Nephron progenitor cell (in vitro differentiated cells): Measurements from ENCODE around the gene ZNF202.

ENCODE experiments used
- DNase-seq: peaks from one replicate; pipeline ENCODE4 v3.0.0; 2021
- H3K27ac Mint-ChIP-seq: 2 replicates; pipeline ENCODE4 v1.8.0; 2021; ENCODE audit warnings: mild to moderate bottlenecking, moderate library complexity, mixed read lengths
- H3K27me3 Mint-ChIP-seq: 2 replicates; pipeline ENCODE4 v1.8.0; 2021; ENCODE audit warnings: mild to moderate bottlenecking, low read depth, mixed read lengths; ENCODE audit not compliant: poor library complexity
- H3K36me3 Mint-ChIP-seq: 2 replicates; pipeline ENCODE4 v1.8.0; 2021; ENCODE audit warnings: low read depth, mixed read lengths
- H3K4me1 Mint-ChIP-seq: 2 replicates; pipeline ENCODE4 v1.8.0; 2021; ENCODE audit warnings: mixed read lengths
- H3K4me3 Mint-ChIP-seq: 2 replicates; pipeline ENCODE4 v1.8.0; 2021; ENCODE audit warnings: mild to moderate bottlenecking, moderate library complexity, mixed read lengths
- H3K9me3 Mint-ChIP-seq: 2 replicates; pipeline ENCODE4 v1.8.0; 2021; ENCODE audit warnings: mild to moderate bottlenecking, moderate library complexity, mixed read lengths
- TF ChIP-seq, protein P1 (sequence below): fragments of 200-600 bp; sonication (generic); IDR thresholded peaks from 2 replicates; pipeline ENCODE4 v1.5.0; 2021; ENCODE audit warnings: antibody characterized with exemption

The ZNF202 gene

DNA sequence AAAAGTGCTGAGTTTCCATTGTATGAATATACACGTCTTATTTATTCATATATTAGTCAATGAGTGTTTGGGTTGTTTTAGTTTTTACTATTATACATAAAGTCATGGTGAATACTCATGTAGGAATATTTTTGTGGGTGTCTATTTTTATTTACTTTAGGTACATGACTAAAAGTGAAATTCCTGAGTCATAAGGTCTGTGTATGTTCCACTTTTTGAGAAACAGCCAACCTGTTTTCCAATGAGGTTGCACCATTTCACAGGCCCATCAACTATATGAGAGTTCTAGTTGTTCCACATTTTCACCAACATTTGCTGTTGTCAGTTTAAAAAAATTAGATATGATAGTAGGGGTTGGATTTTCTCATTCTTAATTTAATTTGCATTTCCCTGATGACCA, 19.4 kb upstream of the ZNF202 start:
- peaks cover 5% of the 10 kb centered on the region for H3K36me3 Mint-ChIP-seq
- H3K4me1 Mint-ChIP-seq = no peaks in the 10 kb centered on the region
- TF ChIP-seq, protein P1, sequence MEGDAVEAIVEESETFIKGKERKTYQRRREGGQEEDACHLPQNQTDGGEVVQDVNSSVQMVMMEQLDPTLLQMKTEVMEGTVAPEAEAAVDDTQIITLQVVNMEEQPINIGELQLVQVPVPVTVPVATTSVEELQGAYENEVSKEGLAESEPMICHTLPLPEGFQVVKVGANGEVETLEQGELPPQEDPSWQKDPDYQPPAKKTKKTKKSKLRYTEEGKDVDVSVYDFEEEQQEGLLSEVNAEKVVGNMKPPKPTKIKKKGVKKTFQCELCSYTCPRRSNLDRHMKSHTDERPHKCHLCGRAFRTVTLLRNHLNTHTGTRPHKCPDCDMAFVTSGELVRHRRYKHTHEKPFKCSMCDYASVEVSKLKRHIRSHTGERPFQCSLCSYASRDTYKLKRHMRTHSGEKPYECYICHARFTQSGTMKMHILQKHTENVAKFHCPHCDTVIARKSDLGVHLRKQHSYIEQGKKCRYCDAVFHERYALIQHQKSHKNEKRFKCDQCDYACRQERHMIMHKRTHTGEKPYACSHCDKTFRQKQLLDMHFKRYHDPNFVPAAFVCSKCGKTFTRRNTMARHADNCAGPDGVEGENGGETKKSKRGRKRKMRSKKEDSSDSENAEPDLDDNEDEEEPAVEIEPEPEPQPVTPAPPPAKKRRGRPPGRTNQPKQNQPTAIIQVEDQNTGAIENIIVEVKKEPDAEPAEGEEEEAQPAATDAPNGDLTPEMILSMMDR = no peak
- no peak for DNase-seq
- H3K27me3 Mint-ChIP-seq = peaks cover 11% of the 10 kb centered on the region
- H3K27ac Mint-ChIP-seq = no peak overlapping the region
- H3K4me3 Mint-ChIP-seq = no peak overlapping the region
- H3K9me3 Mint-ChIP-seq = peaks cover 19% of the 10 kb centered on the region

DNA sequence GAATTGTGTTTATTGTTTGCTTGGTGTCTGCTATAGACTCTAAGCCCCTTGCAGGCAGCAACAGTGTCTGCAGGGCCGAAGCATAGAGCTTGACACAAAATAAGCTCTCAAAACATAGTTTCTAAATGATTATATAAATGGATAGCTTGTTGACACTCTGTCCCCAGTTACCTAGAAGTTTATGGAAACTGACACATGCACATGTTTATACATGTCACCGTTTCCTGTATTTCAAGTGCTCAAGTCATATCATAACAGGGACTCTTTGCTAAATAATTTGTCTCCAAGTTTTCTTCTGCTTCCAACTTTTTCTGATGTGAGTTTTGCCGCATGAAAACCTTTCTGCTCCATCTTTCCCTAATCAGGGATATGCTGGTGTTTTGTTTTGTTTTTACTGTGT, 16.5 kb upstream of the ZNF202 start:
- Mint-ChIP-seq H3K4me1 (no peaks in the 10 kb centered on the region), H3K27me3 (peaks cover 14% of the 10 kb centered on the region), H3K9me3 (peaks cover 13% of the 10 kb centered on the region), H3K36me3 (peaks cover 5% of the 10 kb centered on the region), H3K4me3 (no peak overlapping the region), H3K27ac (no peak overlapping the region)
- TF ChIP-seq, protein P1 = no peak
- no peak for DNase-seq

DNA sequence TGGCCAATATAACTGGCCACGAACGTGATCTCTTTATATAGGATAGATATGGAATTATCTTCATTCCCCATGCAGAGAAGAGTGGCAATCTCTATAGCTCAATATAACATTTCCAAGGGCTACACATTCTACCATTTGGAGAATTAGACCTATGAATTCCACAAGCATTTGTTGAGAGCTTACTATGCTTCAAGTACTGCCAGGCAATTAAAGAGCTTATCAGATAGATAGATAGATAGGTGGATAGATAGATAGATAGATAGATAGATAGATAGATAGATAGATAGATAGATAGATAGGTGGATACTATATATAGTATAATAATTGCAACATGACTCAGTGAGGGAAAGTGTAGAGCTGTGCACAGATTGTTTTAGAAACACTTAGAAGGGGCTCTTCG, 14.4 kb upstream of the ZNF202 start:
- TF ChIP-seq, protein P1 = no peak
- Mint-ChIP-seq H3K36me3 (no peaks in the 10 kb centered on the region), H3K27ac (no peak overlapping the region), H3K4me1 (no peaks in the 10 kb centered on the region), H3K27me3 (peaks cover 14% of the 10 kb centered on the region), H3K4me3 (no peak overlapping the region), H3K9me3 (no peaks in the 10 kb centered on the region)
- DNase-seq = no peak

DNA sequence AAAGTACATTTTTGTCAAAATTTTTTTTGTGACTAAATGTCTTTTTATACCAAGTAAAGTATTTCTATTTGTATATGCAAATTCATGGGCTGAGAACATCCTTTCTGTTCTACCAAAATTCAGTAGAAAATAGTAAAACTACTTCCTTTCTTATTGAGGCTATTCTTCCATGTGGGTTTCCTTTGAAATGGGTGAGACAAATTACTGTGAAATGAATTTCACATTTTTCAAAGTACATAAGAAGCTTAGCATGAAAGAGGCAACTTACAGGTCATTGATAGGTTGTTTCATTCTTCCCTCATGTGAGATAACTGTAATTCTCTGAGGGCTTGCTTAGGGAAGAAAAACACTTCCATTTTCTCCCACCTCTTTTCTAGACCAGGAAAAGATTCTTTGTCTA, 13.9 kb upstream of the ZNF202 start:
- TF ChIP-seq, protein P1 = no peak
- DNase-seq = no peak
- Mint-ChIP-seq H3K36me3 (no peaks in the 10 kb centered on the region), H3K9me3 (no peaks in the 10 kb centered on the region), H3K4me3 (no peak overlapping the region), H3K4me1 (no peaks in the 10 kb centered on the region), H3K27ac (no peak overlapping the region), H3K27me3 (peaks cover 14% of the 10 kb centered on the region)

DNA sequence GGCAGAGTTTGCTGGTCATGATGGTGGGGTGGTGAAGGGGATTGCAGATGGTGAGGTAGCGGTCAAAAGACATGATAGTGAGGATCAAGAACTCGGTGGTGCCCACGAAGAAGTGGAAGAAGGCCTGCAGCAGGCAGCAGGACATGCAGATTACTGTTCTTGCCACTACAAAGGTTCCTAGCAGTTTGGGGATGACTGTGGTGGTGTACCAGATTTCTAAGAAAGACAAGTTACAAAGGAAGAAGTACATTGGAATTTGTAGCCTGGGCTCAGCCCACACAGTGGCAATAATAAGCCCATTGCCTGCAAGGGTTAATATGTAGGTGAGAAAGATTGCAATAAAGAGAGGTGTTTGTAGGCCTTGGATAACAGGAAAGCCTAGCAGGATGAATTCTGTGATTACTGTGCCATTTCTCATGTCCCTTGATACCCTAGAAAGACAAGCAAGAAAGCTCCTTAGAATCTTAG, 12.7 kb upstream of the ZNF202 start, which contains the start of gene OR6X1:
Gene OR6X1, minus strand, starts transcription at position 418 of the 468 bp plus-strand sequence. Its CDS starts 0 bp downstream, at position 418.
- H3K4me3 Mint-ChIP-seq = no peak within 1 kb of the TSS
- H3K27ac Mint-ChIP-seq = no peak within 1 kb of the TSS
- H3K9me3 Mint-ChIP-seq = no peaks in the 10 kb centered on the region
- H3K36me3 Mint-ChIP-seq = no peaks in the 10 kb centered on the region
- peaks cover 14% of the 10 kb centered on the region for H3K27me3 Mint-ChIP-seq
- no peaks in the 10 kb centered on the region for H3K4me1 Mint-ChIP-seq
- no peak for DNase-seq
- TF ChIP-seq, protein P1 = no peak

DNA sequence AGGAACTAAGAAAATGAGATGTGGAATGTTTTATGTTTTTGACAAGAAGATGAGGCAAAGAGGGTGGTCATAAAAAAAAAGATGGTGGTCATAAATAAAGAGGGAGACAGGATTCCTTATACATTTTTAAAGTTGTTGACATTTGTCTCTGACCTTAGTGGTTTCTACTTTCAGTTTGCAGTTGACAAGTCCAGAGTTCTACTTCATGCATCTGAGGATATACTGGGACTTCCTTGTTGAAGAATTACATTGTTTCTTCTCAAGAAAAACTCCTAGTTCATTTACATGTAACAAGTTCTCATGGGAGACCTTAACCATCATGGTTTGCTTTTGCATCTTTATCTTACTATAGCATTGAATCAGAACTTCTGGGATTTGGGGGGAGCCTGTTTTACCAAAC, 11.7 kb upstream of the ZNF202 start:
- no peak for DNase-seq
- Mint-ChIP-seq H3K4me3 (no peak overlapping the region), H3K9me3 (peaks cover 8% of the 10 kb centered on the region), H3K36me3 (no peaks in the 10 kb centered on the region), H3K27ac (no peak overlapping the region), H3K4me1 (no peaks in the 10 kb centered on the region), H3K27me3 (peaks cover 8% of the 10 kb centered on the region)
- TF ChIP-seq, protein P1 = no peak
